Measurements from ENCODE around the gene AP3D1.
"Not testable (repeated sequence)": the region's sequence is repeated elsewhere in the genome, so short reads cannot be mapped to it uniquely, and the experiment has no call there.

Gene AP3D1

DNA sequence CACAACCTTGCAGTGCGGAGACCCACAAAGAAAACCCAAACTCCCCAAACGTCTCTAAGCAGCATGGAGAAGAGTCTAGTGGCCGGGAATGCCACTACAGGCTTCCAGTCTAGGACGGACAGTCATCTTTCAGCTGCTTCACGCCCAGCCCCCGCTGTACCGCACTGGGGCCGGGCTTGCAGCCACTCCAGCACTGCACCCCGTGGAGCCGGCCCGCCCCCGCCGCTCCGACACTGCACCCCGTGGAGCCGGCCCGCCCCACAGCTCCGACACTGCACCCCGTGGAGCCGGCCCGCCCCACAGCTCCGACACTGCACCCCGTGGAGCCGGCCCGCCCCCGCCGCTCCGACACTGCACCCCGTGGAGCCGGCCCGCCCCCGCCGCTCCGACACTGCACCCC lies 23.1 kb downstream of the AP3D1 start:
- DNase-seq (ENCODE audit: low spot score); FAIRE-seq: not testable (repeated sequence)

DNA sequence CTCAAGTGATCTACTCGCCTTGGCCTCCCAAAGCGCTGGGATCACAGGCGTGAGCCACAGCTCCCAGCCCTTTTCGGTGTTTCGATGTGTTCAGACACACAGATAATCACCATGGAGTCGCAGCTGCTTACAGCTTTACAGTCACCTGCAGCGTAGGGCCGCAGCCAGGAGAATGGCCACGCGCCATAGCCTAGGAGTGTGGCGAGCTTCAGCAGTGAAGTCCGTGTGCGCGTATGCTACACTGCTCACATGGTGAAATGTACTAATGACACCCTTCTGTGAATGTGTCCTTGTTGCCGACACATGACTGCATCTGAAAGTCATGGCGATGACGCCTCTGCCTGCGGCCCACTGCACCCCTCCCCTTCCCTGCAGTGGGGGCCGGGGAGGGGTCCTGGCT lies 23.6 kb downstream of the AP3D1 start:
- no peak for DNase-seq (ENCODE audit: low spot score)
- no peak for FAIRE-seq

GRCh38 chr19:2126879-2127518 lies 24.4 kb downstream of the AP3D1 start:
- FAIRE-seq (no peak), DNase-seq (ENCODE audit: low spot score) (no peak)

DNA sequence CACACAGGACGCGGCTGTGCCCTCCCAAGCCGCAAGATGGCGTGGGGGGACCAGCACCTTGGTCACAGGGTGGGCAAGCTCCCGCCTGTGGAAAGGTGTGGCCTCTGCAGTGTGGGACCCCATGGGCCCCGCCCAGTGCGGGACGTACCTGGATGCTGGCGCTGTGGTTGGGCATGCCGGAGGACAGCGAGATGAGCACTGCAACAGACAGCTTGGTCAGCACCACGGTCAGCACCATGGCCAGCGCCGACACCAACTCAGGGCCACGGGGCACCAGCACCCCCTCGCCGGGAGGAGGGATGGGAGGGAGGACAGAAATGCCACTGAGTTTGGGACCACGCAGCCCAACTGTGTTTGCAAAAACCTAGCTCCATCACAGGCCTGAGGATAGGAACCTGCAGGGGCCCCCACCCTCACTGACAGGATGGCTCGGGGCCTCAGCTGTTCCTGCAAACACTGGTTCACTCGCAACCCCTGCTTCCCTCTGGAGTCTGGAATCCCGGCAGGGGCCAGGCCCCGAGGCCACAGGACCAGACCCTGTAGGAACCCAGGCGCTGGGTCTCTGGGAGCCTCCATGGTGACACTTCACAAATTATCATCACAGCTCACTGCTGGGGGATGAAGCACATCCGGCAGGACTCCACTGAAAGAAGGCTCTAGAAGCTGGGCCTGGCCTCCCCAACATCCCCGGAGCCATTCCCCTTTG lies 27.5 kb downstream of the AP3D1 start:
- no peak for DNase-seq (ENCODE audit: low spot score)
- no peak for FAIRE-seq

DNA sequence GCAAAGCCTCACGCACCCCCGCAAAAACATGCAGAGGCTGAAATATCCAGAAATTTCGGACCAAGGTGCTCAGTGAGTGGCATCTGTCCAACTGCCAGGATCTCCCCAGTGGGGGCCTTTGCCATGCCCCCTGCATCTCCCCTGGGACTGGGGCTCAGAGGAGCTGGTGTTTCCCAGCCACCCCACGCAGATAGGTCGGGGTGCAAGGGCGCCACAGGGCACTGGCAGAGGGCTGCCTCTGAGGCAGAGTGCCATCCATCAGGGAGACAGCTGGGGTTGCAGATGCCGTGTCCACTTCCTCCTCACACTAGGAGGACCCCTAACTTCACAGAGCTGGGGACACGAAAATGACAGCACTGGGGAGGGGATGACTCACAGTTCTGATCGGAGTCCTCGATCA lies 28.4 kb downstream of the AP3D1 start:
- DNase-seq (ENCODE audit: low spot score) (no peak), FAIRE-seq (no peak)

GRCh38 chr19:2122251-2122650 lies 29.1 kb downstream of the AP3D1 start:
- FAIRE-seq, result no peak

DNA sequence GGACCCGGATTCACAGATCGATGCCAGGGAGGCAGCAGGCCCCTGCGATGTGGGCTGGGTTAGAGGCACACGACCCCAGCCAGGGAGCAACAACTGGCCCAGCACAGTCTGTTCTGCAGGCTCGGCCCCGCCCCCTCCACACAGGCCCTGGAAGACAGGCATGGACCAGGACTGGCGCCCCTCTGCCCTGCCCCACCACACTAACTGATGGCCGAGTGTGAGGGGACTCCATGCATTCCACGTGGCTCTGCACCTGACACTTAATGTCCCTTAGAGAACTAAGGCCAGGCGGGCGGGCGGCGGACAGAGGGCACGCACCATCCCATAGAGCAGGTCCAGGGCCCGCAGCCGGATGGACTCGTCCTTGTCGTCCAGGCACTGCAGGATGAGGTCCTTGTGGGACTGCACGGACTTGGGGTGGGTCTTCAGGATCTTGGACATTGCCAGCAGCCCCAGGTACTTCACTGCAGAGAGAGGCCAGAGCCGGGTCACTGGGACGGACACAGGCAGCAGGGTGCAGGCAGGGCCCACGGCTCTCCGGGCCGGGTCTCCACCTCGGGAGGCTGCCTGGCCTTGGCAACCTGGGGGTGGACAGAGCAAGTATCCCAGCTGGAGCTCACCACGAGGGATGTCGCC lies 29.8 kb downstream of the AP3D1 start:
- FAIRE-seq (no peak), DNase-seq (ENCODE audit: low spot score) (no peak)

More at GRCh38 chr19:2122251-2122650, 29.1 kb downstream of the AP3D1 start:
- no peak for DNase-seq (ENCODE audit: low spot score)

GRCh38 chr19:2120821-2121220 lies 30.5 kb downstream of the AP3D1 start:
- FAIRE-seq (no peak), DNase-seq (ENCODE audit: low spot score) (no peak)

GRCh38 chr19:2119921-2120785 lies 31.2 kb downstream of the AP3D1 start:
- FAIRE-seq (no peak), DNase-seq (ENCODE audit: low spot score) (no peak)

GRCh38 chr19:2118438-2118837 lies 32.9 kb downstream of the AP3D1 start:
- FAIRE-seq, result no peak
- no peak for DNase-seq (ENCODE audit: low spot score)

- no peak for FAIRE-seq
Observed at GRCh38 chr19:2117215-2117960, 34.0 kb downstream of the AP3D1 start.

DNA sequence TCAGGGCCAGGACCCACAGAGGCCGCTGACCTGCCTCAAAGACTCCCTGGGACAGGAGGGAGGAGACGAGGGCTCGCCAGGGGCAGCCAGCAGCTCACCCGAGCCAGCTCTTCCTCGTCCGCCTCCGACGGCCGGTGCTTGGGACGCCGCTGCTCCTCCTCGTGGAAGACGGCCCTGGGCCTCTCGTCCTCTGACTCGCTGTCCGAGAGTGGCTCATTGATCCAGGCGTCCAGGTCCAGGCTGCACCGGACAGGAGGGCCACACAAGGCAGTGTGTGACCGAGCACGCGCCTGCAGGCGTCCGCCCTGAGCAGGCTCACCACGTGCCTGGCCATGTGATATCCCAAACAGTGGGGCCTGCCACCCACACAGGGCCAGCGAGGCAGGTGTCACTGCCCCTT lies 34.9 kb downstream of the AP3D1 start:
- DNase-seq (ENCODE audit: low spot score) (no peak), FAIRE-seq (no peak)

More at GRCh38 chr19:2117215-2117960, 34.0 kb downstream of the AP3D1 start:
- DNase-seq (ENCODE audit: low spot score), result no peak

- DNase-seq (ENCODE audit: low spot score), result no peak
Observed at GRCh38 chr19:2115911-2116426, 35.4 kb downstream of the AP3D1 start.

DNA sequence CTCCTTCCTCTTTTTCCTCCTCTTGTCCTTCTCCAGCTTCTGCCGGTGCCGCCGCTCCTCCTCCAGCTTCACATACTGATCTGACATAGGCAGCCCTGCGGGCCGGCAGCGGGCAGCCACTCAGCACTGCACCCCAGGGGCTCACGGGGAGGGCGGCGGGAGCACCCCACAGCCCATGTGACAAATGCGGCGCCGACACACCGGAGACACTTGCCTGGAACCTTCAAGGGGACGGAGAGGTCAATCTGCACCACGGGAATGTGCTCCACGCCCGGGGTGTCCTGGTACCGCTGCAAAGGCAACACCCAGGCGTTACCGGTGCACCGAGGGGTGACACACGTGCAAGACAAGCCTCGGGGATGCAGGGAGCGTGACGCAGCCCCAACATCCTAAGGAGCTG lies 36.0 kb downstream of the AP3D1 start:
- no peak for DNase-seq (ENCODE audit: low spot score)
- FAIRE-seq, result no peak

More at GRCh38 chr19:2115911-2116426, 35.4 kb downstream of the AP3D1 start:
- FAIRE-seq, result no peak

DNA sequence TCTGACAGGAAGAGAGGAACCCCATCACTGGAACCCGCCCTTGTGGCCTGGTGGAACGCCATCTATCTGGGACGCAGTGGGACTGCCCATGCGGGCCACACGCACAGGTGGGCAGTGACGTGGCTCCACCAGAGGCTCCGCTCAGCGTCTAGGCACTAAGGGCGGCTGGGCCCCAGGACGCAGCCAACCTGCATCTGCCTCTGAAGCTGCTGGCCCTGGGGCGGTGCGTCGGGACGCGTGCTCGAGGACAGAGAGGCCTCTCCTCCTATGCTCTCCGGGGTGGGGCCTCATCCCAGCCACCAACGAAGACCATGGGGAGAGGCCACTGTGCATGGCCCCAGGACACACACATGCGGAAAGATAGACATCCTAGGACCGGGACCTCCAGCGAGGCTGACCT lies 36.5 kb downstream of the AP3D1 start:
- FAIRE-seq (no peak), DNase-seq (ENCODE audit: low spot score) (no peak)

DNA sequence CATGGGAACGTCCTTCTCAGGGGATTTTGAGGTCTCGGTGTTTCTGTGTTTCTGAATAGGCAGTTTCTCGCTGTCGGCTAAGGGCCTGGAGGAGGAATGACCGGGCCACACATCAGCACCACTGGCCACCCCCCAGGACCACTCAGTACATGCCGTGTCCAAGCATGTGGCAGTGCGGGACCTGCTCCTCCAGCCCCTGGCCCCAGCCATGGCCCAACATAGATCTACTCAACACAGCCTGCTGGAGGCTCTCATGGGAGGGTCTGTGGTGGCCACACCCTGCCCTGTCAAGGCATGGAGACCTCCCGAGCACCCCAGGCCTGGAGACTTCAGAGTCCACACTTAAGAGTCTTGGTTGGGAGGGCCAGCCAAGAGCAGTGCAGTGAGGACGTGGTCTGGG lies 37.1 kb downstream of the AP3D1 start:
- FAIRE-seq (no peak), DNase-seq (ENCODE audit: low spot score) (no peak)

DNA sequence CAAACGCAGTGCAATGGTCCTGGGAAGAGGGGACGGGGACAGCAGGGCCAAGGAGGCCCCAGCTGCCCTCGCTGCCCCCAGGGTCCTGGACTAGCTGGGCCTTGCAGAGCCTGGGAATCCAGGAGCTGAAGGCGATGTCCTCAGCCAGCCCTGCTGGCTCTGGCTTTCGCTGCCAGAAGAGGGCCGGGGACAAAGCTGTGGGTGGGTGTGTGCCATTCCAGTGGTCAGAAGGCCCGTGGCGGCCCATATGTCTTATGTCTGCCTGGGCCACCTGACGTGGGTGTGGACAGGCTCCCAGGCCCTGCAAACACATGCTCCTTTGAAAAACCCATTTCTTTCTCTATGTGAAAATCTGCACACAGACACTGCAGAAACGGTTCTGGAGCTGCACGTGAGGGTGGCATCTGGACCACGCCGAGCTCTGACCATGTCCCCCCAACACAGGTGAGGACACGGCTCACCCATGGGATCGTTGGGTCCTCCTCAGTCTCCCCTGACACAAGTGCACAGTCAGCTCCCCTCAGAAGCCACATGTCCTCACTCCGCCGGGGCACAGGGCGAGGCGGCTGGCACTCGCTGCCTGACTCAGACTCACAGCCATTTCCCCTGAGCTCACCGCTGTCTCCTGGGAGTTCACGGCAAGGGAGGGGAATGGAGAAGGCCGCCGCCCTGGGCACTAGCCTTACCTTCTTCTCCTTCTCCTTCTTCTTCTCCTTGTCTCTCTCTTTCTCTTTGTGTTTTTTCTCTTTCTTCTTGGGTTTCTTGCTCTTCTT lies 37.7 kb downstream of the AP3D1 start:
- DNase-seq (ENCODE audit: low spot score), result no peak
- no peak for FAIRE-seq

- DNase-seq (ENCODE audit: low spot score) (no peak), FAIRE-seq (no peak)
Observed at GRCh38 chr19:2112516-2113320, 38.6 kb downstream of the AP3D1 start.

DNA sequence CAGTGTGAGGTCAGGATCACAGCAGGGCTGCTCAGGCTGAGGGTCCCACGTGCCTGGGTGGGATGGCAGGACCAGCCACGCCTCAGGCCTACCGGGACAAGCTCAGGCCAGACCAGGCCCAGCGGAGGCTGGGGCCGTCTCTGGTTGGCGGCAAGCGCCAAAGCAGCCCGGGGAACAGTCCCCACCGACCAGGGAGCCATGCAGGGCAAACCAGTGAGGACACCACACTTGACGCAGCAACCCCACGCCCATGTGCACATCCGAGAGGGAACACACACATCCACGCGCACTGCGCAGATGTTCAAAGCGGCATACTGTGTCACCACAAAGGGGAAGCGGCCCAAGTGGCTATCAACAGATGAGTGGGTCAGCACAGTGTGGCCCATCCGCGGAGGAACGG lies 39.5 kb downstream of the AP3D1 start:
- no peak for FAIRE-seq
- DNase-seq (ENCODE audit: low spot score), result no peak
